ENCODE measurements around the gene CUL7.
A peak's percentile ranks its signal among the peaks of the same experiment; 100 is the strongest.

Gene CUL7

DNA sequence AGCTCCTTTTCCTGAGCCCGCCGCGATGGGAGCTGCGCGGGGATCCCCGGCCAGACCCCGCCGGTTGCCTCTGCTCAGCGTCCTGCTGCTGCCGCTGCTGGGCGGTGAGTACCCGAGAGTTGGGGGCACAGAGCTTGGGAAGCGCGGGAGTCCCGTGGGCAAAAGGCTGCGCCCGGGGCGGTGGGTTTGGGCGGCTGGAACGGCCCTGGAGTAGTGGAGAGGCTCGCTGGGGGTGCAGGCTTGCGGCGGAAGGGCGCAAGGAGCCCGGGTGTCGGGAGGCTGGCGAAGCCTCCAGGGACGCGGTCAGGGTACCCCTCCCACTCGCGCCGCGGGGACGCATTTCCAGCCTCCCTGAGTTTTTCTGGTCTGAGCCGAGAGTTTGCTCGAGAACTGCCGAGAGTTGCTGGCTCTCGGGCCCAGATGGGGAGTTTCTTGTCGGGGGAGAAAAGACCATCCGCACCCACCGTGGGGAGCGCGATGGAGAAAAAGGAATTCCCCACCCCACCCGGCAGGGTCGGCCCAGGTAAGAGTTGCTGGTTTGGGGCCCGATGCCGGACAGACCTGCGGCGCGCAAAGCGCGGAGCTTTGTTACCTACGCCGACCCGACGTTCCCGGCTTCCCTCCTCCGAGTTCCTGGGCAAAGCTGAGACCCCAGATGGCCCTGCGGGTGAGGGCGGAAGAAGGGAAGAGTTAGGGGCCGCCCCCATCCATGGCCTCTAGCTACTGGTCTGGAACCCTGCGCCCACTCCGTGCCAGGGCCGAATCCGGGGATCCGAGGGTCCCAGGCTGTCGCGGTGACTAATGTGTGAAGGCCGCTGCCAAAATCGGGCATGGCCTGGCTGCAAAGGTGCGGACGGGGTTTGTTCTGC lies 23.0 kb upstream of the CUL7 start:
- DNase-seq: no peak

DNA sequence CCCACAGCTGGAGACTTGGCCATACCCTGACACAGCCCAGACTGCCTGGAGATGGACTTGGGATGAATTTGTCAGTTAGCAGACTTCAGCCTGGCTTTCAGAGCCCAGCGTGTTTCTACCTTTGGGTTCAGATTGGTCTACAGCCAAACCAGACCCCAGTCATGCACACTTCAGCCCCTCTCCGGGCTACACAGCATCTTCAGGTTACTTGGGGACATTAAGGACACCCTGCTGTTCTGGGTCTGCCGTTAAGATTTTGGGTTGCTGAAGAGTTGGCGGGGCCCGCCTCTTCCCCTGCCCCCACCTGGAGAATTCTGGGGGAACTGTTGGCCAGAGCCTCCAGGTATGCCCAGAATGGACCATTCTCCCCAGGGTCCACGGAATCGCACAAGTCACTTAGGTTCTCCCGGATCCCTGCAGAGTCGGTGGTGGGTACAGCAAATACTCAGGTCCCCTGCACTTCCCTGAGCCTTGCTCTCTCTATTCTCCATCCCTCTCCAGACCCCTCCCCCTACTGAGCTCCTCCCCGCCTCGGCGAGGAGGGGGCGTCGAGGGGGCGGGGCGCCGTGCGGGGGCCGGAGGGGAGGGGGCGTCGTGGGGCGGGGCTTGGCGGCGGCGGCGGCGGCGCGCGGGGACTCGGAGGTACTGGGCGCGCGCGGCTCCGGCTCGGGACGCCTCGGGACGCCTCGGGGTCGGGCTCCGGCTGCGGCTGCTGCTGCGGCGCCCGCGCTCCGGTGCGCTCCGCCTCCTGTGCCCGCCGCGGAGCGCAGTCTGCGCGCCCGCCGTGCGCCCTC lies 22.2 kb upstream of the CUL7 start, which contains the start of gene PTK7:
Gene PTK7, plus strand, starts transcription at position 645 of the 794 bp plus-strand sequence. CDS start 175 bp downstream, outside the sequence.
- DNase-seq: no peak

DNA sequence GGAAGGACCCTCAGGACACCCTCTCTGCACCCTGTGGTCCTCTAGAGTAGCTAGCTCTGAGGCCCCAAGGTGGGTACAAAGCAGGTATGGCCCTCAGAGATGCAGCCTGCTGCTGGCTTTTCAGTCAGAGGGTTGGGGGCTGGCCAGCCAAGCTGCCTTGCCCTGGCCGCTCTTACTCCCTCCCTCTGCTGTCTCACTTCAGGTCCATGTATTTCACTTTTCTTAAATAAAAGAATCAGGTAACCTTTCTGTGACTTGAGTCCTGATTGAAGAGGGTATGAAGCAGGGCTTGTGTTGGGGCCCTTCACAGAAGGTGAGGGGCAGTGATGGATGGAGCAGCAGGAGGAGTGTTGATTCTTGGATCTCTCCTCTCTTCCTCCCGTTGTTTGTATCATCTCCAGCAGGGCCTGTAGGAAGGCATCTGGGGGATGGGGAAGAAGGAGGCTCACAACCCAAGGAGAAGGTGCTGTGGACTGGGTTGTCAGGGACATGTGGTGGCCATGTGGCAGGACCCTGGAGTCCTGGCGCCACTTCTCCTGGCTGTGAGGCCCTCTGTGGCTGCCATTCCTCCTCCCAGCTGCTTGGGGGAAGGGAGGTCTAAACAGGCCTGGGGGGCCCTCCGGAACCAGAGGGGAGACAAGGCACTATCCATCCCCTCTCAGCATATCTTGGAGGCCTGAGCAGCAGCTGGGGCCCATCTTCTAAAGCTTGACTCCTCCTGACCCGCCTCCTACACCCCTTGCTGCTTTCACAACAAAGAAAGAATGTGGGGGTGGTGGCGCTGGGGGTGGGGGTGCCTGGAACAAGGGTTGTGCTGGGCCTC lies 21.4 kb upstream of the CUL7 start:
- DNase-seq: no peak

DNA sequence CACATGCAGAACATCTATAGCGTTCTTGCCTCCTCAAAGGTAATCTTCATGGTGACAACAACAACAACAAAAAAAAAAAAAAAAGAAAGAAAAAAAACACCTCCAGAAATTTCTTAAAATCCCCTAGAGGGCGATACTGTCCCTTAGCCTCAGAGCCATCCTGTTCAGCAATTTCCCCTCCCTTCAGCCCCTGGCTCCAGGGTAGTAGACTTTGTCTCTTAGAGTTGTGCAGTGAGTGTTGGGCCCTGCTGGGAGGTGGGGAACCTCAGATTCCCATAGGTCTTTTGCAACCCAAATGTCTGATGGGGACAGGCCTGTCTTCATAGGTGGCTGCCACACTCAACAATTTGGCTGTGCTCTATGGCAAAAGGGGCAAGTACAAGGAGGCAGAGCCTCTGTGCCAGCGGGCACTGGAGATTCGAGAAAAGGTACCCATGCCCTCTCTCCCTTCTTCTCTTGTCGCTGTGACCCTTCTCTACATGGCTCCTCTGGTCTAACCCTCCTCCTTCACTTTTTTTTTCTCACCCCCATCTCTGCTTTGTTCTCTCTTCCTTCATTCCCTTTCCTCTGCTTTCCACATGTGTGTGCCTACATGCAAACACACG lies 16.5 kb upstream of the CUL7 start:
- peak; percentile 25 for DNase-seq

DNA sequence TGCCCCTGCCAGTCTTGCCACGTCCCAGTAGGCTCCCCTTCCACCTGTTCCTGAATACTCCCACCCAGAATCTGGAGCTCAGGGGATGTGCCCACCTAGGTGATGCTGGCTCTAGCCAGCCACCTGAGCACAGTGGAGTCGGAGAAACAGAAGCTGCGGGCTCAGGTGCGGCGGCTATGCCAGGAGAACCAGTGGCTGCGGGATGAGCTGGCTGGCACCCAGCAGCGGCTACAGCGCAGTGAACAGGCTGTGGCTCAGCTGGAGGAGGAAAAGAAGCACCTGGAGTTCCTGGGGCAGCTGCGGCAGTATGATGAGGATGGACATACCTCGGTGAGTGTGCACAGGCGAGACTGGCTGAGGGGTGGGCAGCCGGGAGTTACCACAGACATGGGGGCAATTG lies 9.2 kb upstream of the CUL7 start:
- DNase-seq: no peak

DNA sequence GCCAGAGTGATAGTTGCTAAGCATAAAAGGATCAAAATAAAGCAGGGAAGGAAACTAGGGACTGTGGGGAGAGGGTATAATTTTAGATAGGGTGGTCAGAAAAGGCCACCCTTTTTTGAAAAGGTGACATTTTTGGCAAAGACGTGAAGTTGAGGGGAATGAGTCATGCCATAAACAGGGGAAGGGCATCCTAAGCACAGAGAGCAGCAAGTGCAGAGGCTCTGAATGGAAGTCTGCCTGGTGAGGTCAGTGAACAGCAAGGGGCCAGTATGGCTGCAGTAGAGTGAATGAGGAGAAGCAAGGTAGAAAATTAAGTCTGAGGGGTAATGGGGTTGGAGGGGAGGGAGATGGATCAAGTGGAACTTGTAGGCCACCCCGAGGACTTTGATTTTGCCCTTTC lies 8.2 kb upstream of the CUL7 start:
- no peak for DNase-seq

DNA sequence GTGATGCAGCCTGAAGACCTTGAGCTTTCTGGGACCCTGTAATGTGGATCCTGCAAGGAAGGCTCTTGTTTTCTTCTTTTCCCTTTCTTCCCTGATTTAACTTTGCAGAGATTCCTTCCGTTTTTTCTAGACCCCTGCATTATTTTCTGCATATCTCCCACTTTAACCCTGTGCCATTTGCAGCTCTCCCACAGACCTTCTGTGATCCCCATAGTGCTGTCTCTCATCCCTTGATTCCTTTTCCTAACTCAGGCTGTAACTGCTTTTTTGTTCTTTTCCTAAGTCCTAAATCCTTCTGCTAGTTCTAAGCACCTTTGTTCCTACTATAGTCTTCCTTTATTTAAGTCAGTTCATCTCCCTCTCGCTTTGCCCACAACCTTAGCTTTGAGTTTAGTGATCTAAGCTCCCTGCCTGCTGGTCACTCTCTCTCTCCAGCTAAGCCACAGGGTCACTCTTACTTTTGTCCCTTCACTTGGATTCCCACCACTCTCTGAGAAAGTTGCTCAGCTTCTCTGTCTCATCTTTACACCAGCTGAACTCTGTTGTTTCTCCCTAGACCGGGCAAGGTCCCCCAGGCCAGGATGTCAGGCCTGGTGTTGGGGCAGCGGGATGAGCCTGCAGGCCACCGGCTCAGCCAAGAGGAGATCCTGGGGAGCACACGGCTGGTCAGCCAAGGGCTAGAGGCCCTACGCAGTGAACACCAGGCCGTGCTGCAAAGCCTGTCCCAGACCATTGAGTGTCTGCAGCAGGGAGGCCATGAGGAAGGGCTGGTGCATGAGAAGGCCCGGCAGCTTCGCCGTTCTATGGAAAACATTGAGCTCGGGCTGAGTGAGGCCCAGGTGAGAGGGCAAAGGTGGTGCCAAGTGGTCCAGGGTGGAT lies 7.3 kb upstream of the CUL7 start:
- DNase-seq: no peak

DNA sequence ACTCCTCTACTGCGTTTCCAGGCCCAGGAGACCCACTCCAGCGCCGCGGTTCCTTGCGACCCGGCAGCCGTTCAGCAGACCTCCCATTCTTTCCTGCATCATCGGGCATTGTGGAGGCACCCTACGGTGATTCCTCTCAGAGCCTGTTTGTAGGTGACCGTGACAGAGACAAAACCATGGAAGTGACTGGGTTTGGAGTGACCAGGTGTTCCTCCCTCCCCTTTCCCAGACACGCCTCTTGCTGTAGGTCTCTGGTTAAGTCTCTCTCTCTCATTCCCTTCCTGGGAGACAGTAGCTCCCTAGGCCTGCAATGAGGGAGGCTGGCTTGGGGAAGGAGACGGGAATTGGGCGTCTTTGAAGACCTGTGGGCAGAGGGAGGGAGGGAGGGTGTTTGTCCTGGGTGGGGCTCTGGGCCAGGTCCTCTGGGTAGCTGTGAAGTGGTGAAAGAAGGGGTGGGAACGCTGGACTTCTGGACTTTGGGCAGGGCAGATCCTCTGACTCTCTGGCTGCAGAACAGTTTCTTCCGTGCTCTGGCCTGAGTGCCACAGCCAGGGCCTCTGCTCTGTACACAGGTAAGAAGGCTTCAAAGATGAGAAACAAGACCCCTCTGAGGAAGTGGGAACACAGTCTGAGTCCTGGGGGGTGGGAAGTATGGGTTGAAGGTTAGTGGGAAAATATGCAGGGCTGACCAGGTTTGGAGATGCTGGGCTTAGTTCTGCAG lies 6.5 kb upstream of the CUL7 start:
- DNase-seq: no peak

DNA sequence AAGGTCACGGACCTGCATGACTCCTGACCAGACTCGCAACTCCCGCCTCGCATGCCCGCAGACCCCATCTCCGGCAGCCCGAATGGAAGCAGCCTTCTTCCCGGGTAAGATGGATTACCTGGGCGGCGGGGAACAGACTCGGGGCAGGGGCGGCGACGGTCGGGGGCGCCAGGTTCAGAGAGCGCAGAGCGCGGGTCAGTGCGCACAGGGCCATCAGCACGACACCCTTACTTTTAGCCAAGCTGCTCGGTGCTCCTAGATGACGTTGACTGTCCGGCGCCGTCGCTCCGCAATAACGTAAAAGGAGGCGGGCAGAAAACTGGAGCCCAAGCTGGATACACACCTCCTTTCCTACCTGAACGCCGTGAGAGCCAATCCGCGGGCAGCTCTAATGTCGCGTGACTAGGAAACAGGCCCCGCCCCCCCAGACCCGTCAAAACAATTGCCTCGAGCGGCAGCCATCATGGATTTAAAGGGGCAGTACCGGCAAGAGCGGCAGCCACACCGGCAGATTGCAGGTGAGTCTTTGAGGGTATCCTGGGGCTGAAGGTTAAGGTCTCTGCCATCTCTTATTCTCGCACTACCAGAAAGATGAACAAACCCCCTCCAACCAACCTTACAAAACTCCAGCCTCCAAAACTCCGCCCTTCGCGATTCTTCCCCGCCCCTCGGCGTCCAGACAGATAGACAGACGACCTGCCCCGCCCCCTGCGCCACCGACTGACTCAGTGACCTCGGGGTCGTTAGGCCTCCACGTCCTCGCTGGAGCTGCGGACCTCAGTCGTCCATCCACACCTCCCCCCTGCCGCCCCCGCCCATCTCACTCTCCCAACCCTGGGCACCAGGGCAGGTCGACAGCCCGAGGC lies 5.8 kb upstream of the CUL7 start, which contains the start of the genes KLC4 and MRPL2:
Gene KLC4, plus strand, starts transcription at position 464 of the 866 bp plus-strand sequence. CDS start 1,705 bp downstream, outside the sequence.
Gene MRPL2, minus strand, starts transcription at position 267 of the 866 bp plus-strand sequence. Its CDS starts 53 bp downstream, at position 214.
- DNase-seq: peak; percentile 98

DNA sequence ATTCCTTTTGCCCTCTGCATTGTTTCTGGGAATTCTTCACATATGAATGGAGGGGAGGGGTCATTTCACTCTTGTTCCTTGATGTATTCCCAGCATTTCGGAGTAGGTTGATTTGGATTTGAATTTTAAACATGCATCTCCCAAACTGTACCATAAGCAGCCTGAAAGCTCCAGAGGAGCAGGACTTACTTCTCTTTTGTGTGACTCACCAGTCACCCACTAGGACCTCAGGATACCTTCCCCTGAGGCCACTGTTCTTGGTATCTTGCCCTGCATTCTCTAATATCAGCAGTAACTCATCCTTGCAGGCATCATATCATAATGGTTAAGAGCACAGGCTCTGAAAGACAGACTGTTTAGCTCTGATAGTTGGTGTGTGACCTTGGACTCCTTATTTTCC lies 4.9 kb upstream of the CUL7 start:
- no peak for DNase-seq

DNA sequence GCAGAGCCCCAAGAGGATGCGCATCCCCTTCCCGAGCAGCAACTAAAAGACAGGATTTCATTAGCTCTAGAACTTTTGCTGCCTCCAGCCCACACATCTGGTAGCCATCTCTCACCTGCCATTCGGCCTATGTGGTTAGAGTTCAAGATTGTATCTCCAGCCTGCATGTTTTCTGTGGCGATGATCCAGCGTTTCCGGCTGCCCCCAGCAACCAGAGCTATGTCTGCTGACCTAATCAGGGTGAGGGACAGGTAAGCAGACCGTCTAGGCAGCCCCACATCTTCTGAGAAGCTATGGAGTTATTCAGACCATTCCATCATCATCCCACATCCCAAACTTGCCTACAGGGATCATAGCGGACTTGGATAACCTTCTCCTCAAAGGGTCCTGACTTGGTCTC lies 2.3 kb upstream of the CUL7 start:
- no peak for DNase-seq

DNA sequence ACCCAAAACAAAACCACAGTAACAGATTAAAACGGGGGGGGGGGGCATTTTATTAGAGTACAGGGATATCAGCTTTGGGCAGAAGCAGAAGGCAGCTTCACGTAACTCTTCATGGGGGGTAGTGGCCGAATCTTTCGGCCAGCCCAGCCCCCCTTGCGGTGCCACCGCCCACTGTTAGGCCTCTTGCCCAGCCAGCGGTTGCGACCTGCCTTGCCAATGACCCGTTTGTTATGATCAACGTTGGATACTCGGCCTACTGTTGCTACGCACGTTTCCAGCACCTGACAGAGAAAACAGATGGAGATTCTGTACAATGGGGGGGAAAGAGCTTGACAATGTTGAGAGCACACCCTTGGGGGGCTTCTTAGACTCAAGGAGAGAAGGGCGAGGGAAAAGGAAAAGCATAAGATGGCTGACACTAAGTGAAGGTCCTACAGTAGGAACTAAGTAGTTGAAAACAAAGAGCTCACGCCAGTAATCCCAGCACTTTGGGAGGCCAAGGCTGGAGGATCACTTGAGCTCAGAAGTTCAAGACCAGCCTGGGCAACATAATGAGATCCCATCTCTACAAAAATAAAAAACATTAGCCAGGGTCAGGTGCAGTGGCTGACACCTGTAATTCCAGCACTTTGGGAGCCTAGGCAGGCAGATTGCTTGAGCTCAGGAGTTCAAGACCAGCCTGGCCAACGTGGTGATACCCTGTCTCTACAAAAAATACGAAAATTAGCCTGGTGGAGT lies 724 bp upstream of the CUL7 start:
- DNase-seq: no peak

DNA sequence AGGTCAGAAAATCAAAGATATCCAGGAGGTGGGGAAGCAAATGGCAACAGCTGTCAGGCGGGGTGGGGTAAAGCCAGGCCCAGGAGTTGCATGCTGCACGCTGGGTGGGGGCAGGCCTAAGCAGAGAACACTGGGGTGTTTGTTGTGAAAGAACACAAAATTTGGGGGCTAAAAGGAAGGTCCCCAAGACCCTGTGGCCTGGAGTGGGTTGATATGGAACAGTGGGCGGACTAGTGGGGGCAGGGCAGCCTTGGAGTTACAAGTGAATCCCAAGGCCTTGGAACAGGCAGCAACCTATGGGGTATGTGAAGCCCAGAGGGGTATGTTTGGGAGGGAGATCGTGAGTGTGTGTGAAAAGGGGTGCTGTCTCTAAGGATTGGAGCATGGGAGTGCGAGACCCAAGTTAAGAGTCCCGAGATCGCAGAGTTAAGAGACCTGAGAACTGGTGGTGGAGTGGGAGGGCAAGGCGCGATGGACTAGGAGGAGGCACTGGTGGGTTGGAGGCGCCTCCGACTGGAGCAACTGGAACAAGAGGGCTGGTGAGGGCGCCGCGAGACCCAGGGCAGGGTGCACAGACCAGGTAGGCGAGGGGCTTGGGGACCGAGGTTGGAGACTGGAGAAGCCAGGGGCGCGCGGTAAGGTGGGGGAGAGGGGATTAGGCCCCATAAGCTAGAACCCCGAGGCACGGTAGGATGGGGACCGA lies 658 bp downstream of the CUL7 start:
- no peak for DNase-seq

DNA sequence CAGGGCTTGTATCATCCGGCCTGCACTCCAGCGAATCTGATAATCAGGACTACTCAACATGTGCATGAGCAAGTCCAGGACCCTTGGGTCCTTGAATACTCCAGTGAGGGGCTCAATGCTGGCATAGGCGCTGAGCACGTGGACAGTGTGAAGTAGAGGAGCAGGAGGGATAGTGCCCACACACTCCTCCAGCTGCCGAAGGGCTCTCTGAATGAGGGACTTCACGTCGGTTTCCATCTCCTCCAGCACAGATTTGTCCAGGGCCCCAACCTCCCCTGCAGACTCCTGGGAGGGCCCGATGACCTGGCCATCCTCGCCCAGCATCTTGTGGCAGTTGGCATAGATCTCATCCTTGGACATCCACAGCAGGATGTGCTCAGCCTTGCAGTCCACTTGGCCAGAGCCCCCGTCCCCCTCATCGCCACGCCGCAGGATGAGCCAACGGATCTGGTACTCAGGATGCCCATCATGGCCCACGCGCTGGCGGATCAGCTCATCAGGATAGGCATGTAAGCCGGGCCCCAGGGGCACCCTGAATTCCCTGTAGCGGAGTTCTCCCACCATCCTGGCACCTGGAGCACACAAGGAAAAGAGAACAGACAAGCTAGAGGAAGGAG lies 1.3 kb downstream of the CUL7 start:
- DNase-seq: no peak

DNA sequence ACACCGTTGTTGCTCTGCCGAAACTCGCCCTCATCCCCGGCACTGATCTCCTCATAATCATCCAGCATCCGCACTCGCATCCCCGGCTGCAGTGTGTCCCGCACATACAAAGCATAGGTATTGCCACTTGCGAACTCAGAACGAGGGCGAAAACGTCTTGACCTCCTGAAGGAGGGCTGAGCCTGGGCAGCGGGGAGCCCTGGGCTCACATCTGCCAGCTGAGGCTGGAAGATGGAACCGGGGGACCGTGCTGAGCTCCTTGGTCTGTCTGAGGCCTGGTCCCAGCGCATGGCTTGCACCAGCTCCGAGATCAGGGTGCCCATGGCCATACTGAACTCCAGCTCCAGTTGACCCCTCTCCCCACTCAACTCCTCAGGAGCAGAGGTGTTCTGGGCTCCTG lies 2.7 kb downstream of the CUL7 start:
- no peak for DNase-seq

DNA sequence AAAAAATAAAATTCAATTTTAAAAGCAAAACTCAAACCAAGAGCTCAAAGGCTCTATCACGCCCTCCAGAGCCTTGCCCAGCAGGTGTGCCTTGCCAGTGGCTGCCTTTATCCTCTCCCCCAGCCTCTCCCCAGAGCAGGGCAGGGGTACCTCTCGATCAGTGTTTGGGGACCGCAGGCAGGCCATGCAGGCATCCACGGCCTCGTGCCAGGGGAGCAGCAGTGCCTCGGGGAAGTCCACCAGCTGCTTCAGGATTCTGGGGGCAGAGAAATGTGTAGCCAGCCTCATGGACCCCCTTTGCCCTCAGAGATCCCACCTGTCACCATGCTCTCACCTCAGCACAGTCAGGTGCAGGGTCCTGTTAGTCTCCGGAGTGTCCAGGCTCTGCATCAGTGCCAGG lies 5.7 kb downstream of the CUL7 start:
- DNase-seq: no peak

DNA sequence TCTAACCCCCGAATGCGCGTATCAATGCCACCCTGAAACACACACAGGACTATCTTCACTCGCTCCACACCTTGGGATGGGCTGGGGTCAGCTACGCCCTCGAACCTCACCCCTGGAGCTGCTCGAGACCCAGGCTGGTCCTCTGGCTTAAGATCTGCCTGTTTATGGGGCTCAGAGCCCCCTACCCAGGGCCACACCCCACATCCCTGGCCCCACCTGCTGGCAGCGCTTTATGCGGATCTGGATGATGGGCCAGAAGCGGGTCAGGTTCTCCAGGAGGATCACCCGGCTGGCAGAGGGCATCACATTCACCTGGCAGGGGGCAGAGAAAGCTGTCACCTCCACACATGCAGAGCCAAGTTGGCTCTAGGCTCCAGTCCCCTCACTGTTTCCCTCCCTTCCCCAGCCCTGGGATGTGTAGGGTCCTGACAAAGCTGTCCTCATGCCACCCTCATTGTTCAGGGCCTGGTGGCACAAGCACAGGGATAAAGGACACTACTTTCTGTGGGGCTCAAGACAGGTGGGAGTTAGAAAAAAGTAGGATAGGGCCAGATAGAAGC lies 8.2 kb downstream of the CUL7 start:
- DNase-seq: no peak

DNA sequence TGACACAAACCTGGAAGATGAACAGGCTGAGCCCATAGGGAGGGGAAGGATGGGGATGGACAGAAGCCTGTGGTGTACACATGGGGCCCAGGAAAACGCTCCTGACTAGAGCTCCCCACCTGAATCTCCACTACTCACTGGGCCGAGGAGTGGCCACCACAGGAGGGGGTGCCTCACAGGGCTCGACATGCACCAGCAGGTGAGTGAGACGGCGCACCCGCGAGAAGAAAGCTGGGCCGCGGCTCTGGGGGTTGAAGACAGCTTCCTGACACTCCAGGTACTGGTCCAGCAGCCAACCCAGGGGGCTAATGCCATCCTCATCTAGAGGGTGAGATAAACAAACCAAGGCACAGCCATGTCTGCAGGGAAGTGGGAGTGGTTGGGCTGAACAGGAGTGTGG lies 10.3 kb downstream of the CUL7 start:
- DNase-seq: no peak

Data from CD4-positive, alpha-beta T cell treated with Interleukin-4 for 4 hours (primary cell).